Coronary artery (tissue), 2 donors: ENCODE results near the gene SOX6.

Source experiments
- DNase-seq: peaks from one replicate; pipeline ENCODE4 v3.0.0-alpha.2; 2017; ENCODE audit warnings: low spot score
- H3K27ac ChIP-seq, 2 donors: fragments of 200-600 bp; sonication (generic); one replicate each; pipeline ENCODE4 v1.5.1; 2016 to 2019
- H3K4me3 ChIP-seq: fragments of 200-600 bp; sonication (generic); 2 replicates; pipeline ENCODE4 v1.5.1; 2016; ENCODE audit warnings: mild to moderate bottlenecking, moderate library complexity
- TF ChIP-seq, protein P1 (sequence below): fragments of 200-600 bp; sonication (generic); IDR thresholded peaks from one replicate; pipeline ENCODE4 v1.5.1; 2019; ENCODE audit warnings: antibody characterized with exemption

SOX6 gene

DNA sequence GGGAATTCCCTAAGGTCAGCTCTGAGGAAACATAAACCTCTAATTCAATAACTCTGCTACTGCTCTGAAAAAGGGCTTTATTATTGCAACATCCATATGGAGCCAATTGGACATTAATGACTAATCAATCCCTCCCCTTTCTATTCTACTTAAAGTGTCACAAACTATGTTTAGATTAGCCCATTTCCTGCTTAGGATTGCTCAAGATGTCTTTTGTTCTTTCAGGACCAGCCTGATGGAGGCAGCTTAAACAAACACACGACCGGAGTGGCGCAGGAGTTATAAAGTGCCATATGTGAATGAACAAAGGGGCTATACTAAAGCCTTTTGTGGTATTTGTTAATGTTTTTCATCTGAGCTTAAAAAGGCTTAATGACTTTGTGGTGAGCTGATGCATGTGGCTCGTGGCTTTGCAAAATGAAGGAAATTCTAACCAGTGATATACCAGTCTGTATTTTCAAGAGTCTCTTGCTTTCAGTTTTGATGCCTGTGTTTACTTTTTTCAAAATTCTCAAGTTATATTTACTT lies 354.4 kb downstream of the SOX6 start:
- no peak for DNase-seq
- TF ChIP-seq, protein P1, sequence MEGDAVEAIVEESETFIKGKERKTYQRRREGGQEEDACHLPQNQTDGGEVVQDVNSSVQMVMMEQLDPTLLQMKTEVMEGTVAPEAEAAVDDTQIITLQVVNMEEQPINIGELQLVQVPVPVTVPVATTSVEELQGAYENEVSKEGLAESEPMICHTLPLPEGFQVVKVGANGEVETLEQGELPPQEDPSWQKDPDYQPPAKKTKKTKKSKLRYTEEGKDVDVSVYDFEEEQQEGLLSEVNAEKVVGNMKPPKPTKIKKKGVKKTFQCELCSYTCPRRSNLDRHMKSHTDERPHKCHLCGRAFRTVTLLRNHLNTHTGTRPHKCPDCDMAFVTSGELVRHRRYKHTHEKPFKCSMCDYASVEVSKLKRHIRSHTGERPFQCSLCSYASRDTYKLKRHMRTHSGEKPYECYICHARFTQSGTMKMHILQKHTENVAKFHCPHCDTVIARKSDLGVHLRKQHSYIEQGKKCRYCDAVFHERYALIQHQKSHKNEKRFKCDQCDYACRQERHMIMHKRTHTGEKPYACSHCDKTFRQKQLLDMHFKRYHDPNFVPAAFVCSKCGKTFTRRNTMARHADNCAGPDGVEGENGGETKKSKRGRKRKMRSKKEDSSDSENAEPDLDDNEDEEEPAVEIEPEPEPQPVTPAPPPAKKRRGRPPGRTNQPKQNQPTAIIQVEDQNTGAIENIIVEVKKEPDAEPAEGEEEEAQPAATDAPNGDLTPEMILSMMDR, result no peak
- no peak overlapping the region for H3K4me3 ChIP-seq
- no peak overlapping the region for H3K27ac ChIP-seq

DNA sequence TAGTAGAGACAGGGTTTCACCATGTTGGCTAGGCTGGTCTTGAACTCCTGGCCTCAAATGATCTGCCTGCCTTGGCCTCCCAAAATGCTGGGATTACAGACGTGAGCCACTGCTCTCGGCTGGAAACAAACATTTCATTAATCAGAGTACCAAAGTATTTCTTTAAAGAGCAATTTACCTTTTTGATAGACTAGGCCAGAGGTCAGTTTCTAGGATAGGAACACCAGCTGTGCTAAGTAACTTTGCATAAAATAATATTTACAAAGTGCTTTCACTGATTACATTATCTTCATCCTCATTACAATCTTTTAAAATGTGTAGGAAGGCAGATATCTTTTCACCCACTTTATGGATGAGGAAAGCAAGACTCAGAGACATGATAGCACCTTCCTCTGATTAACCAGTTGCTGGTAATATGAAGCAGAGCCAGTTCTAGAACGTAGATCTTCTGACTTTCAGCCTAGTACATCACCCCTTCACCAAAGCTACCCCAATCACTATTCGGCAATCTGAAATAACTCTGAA lies 355.2 kb downstream of the SOX6 start:
- Histone ChIP-seq H3K4me3 (no peak overlapping the region), H3K27ac (no peak overlapping the region)
- no peak for DNase-seq

DNA sequence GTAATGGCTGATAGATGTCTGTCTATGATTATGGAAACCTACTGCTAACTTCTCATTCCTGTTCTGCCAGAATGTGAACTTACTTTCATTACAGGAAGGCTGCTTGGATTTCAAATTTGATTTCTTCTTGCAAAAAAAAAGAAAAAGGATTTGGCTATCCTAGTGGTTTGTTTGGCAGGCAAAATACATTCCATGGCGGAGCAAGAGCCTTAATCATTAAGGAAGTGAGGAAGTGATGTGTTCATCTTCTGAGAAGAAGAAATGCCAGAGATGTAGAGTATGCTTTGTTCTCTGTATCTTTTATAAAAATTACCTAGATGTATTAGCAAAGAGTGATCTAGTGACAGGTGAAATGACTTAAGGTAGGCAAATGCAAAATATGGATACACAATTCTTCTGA lies 356.3 kb downstream of the SOX6 start:
- DNase-seq, result no peak
- no peak overlapping the region for H3K4me3 ChIP-seq
- no peak overlapping the region for H3K27ac ChIP-seq
- TF ChIP-seq, protein P1, result no peak

More for the DNA sequence above, 355.2 kb downstream of the SOX6 start:
- TF ChIP-seq, protein P1, result no peak

DNA sequence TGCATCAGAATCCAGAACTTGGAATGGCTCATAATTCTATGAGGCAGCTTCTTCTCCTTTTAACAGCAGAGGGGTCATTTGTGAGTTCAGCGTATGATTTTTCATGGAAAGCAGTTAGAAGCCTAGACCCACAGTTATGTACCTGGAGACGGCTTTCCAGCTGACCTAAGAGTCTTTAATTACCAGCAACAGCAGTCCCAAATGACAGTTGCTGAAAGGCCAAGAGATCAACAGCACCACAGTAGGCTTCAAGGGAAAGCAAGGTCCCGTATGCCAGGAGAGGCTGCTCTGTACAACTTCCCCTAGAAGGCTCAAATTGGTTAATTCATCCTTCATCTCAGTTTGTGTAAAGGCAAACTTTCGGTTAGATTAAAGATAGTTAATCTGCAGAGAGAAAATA lies 363.0 kb downstream of the SOX6 start:
- TF ChIP-seq, protein P1, result no peak
- no peak for DNase-seq

DNA sequence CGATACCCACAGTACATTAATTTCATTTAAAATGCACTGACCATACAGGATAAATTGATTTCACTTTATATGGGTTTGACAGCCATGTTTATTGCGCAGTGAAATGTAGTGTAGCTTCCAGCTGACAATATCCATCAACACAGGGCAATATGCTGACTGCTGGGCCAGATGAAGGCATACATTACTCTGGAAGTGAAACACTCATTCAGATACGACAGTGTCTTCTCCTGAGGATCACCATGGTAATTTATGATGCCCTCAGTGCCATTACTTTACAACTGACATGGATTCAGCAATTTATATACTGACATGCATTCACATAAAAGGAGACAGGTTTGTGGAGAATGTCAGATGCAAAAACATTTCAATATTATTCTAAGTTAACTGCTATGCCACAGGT lies 365.1 kb downstream of the SOX6 start:
- H3K27ac ChIP-seq, result no peak overlapping the region
- no peak overlapping the region for H3K4me3 ChIP-seq
- no peak for DNase-seq
- TF ChIP-seq, protein P1, result no peak

More for the DNA sequence above, 363.0 kb downstream of the SOX6 start:
- no peak overlapping the region for H3K4me3 ChIP-seq
- H3K27ac ChIP-seq, result no peak overlapping the region

DNA sequence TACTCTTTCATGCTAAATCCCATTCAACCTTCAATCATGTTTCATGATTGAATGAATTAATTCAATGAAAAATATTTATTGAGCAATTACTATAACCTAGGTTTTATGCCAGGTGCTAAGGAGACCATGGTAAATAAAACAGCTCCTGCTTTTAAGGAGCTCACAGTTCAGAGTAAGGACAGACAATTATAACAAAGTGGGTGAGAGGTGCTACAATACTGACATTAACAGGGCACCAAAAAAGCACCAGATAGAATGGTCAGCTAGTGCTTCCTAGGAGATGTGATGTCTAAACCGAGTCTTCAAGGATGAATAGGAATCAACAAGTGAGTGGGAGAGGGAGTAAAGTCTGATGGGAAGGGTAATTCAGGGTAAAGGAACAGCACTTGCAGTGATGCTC lies 366.7 kb downstream of the SOX6 start:
- DNase-seq, result no peak
- TF ChIP-seq, protein P1, result no peak
- no peak overlapping the region for H3K4me3 ChIP-seq
- no peak overlapping the region for H3K27ac ChIP-seq

DNA sequence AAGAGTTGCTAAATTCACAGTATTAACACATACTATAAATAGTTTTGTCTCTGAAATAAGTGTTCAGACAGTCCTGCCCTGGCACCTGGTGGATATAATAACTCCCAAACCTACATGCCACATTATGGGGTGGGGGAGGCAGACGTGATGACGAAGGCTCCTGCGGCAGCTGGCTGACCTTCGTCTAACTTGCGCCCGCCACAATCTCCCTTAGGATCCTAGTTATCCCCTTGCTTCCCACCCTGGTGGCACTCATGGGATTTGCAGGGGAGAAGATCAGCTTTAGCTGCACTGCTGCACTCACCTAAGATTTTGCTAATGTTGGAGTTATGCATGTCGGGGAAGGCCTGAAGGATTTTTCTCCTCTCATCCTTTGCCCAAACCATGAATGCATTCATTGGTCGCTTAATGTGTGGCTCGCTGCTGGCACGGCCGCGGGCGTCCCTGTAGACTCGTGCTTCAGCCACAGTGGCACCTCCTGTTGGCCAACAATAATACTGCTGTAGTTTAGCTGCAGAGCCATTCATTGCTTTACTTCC lies 367.6 kb downstream of the SOX6 start:
- no peak overlapping the region for H3K27ac ChIP-seq
- DNase-seq, result no peak
- no peak overlapping the region for H3K4me3 ChIP-seq
- TF ChIP-seq, protein P1, result no peak
